Measurements from ENCODE around the gene TRIM75.

GRCh38 chr4:165011403-165011802 is 42.3 kb upstream of the TRIM75 start:
- no peak for TF ChIP-seq CTCF (conservative IDR thresholded peaks at IDR 0.05 in 1 of 2, IDR thresholded peaks at IDR 0.05 in 1 of 2; ENCODE audit: extremely low read depth in 1 of 2, insufficient read depth in 1 of 2, low read depth in 1 of 2, low read length in 2 of 2)
- no peak for TF ChIP-seq EZH2 (IDR thresholded peaks at IDR 0.05; ENCODE audit: borderline replicate concordance, low read length)

Measured in mammary epithelial cell (primary cell).